ENCODE data around the gene SBF2.

Gene SBF2

GRCh38 chr11:9741260-9741659, 552.8 kb downstream of the SBF2 start:
- no peak for TF ChIP-seq CTCF (IDR thresholded peaks at IDR 0.05; ENCODE audit: borderline replicate concordance, insufficient read depth, low read depth, low read length)
- no peak overlapping the region for H3K4me3 ChIP-seq (ENCODE audit: low read depth, low read length)

GRCh38 chr11:9740202-9740883, 553.7 kb downstream of the SBF2 start:
- no peak overlapping the region for H3K4me3 ChIP-seq (ENCODE audit: low read depth, low read length)
- TF ChIP-seq CTCF (IDR thresholded peaks at IDR 0.05; ENCODE audit: borderline replicate concordance, insufficient read depth, low read depth, low read length), result no peak

GRCh38 chr11:9739123-9739900, 554.7 kb downstream of the SBF2 start:
- H3K4me3 ChIP-seq (ENCODE audit: low read depth, low read length), result no peak overlapping the region
- no peak for TF ChIP-seq CTCF (IDR thresholded peaks at IDR 0.05; ENCODE audit: borderline replicate concordance, insufficient read depth, low read depth, low read length)

- no peak for TF ChIP-seq CTCF (IDR thresholded peaks at IDR 0.05; ENCODE audit: borderline replicate concordance, insufficient read depth, low read depth, low read length)
- no peak overlapping the region for H3K4me3 ChIP-seq (ENCODE audit: low read depth, low read length)
Measured at GRCh38 chr11:9738707-9739106, 555.3 kb downstream of the SBF2 start.

GRCh38 chr11:9738116-9738515, 555.9 kb downstream of the SBF2 start:
- no peak for TF ChIP-seq CTCF (IDR thresholded peaks at IDR 0.05; ENCODE audit: borderline replicate concordance, insufficient read depth, low read depth, low read length)
- H3K4me3 ChIP-seq (ENCODE audit: low read depth, low read length), result no peak overlapping the region

- no peak overlapping the region for H3K4me3 ChIP-seq (ENCODE audit: low read depth, low read length)
- TF ChIP-seq CTCF (IDR thresholded peaks at IDR 0.05; ENCODE audit: borderline replicate concordance, insufficient read depth, low read depth, low read length), result no peak
Measured at GRCh38 chr11:9736365-9736764, 557.7 kb downstream of the SBF2 start.

GRCh38 chr11:9735919-9736318, 558.1 kb downstream of the SBF2 start:
- no peak overlapping the region for H3K4me3 ChIP-seq (ENCODE audit: low read depth, low read length)

More at GRCh38 chr11:9735919-9736318, 558.1 kb downstream of the SBF2 start:
- no peak for TF ChIP-seq CTCF (IDR thresholded peaks at IDR 0.05; ENCODE audit: borderline replicate concordance, insufficient read depth, low read depth, low read length)
